Subcutaneous adipose tissue (tissue), 4 donors: ENCODE measurements around the gene RSBN1. TPM values are rescaled to one million over a fixed set of nuclear protein-coding genes. Genes with fewer than 3 reads are reported as not detected.

Experiments used
- CTCF ChIP-seq: fragments of 450-650 bp; IDR thresholded peaks from one replicate; pipeline ENCODE4 v1.5.1; 2016; ENCODE audit warnings: low read depth, mild to moderate bottlenecking, control low read depth, antibody characterized with exemption, moderate library complexity
- total RNA-seq, 4 donors: library from RNA; depleted of rRNA; stranded (reverse); fragments of >200 nt; gene quantifications; one replicate each; pipeline ENCODE4 v1.1.0, GENCODE V29; 2016

The RSBN1 gene
- total RNA-seq = 10 to 100 TPM; 19.8 to 29.3 (median 21.4) TPM

GRCh38 chr1:113811888-113812660 lies at the start of gene RSBN1:
RSBN1 (minus strand) TSS chr1:113812476; CDS start chr1:113812412, 64 bp downstream.
- TF ChIP-seq CTCF = peak; percentile 73

GRCh38 chr1:113861641-113862040 lies 49.4 kb upstream of the RSBN1 start:
- no peak for TF ChIP-seq CTCF

- no peak for TF ChIP-seq CTCF
Measured at GRCh38 chr1:113860891-113861290, 48.6 kb upstream of the RSBN1 start.

- TF ChIP-seq CTCF = no peak
Measured at GRCh38 chr1:113859478-113860175, 47.4 kb upstream of the RSBN1 start.

GRCh38 chr1:113858982-113859381 lies 46.7 kb upstream of the RSBN1 start:
- TF ChIP-seq CTCF = no peak

GRCh38 chr1:113858418-113858817 lies 46.1 kb upstream of the RSBN1 start:
- TF ChIP-seq CTCF = no peak

- no peak for TF ChIP-seq CTCF
Measured at GRCh38 chr1:113857776-113858175, 45.5 kb upstream of the RSBN1 start.
